ENCODE measurements around the gene USH2A.

Gene USH2A

DNA sequence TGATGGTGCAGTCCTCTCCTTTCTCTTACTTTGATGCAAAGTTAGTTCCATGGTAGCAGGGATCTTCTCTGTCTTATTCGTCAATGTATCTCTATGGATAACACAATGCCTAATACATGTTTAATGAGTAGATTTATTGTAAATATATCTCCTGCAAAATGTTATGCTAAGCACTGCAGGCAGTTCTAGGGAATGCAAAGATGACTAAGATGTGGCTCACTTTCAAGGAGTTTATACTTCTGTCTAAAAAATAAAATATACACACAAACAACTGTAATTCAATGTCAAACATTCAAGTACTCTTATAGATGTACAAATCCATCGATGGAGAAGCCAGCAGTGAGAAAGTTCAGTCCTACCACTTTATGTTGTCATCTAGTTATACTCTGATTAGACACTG is 661.8 kb downstream of the USH2A start:
- no peak for DNase-seq

DNA sequence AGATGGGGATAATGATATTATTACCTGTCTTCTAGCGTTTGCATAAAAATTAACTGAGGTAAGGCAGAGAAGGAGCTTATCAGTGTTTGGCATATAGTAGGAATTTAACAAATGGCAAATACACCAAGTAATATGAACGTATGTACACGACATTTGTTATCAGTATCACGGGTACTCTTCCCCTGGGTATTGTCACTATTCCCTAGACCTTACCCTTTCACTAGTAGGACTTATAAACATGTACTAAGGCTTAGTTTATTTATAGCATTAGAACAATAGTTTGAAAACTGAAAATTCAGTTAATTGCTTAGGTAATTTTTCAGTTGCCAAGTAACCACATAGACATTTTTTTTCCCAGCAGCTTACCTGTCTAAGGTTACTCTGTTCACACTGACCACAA is 669.1 kb downstream of the USH2A start:
- no peak for DNase-seq

DNA sequence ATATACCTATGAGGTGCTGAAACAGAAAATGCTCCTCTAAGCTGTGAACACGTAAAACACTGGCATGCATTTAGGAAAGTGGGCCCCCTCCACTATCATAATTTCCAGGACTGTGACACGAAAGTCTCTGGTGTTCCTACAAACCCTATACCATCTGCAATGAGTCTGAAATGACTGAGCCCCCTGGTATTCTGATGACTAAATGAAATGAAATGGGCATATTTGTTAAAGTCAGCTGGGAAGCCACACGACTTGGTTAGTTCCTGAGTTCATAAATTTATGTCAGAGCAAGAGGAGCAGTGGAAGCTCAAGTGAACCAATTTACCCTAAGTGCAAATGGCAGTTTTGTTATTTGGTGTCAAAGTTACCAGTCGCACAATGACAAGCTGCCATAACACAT is 673.8 kb downstream of the USH2A start:
- no peak for DNase-seq

DNA sequence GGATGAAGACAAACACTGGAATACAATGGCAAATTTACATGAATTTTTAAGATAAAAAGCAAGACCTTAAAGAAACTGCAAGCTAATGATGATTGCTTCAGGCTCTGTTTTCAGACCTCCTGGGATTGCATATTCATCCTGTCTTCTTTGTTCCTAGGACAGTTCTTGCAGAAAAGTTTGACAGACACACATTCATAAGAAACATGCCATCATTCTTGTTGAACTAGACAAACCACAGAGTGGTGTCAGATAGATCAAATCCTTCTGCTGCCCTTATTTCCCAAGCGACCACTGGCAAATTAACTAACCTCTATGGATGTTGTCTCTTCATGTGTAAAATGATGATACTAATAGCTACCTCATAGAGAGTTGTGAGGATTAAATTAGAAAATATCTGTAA is 674.8 kb downstream of the USH2A start:
- DNase-seq: no peak

DNA sequence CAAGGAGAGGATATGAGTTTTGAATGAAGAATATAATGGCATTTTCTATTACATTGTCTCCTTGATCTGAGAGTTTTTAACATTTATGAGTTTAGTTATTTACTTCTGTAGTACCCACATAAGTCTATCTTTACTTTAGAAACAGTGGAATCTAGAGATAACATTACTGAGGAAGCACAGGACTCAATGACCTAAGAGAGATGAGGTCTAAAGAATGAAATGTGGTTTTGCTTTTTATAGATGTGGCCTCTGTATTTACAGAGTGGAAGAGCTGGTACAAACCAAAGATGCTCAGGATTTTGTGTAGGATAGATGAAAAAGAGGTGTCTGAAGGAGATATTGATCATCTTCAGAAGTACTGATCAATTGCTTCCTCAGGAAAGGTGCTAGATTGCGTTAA is 678.8 kb downstream of the USH2A start:
- no peak for DNase-seq

DNA sequence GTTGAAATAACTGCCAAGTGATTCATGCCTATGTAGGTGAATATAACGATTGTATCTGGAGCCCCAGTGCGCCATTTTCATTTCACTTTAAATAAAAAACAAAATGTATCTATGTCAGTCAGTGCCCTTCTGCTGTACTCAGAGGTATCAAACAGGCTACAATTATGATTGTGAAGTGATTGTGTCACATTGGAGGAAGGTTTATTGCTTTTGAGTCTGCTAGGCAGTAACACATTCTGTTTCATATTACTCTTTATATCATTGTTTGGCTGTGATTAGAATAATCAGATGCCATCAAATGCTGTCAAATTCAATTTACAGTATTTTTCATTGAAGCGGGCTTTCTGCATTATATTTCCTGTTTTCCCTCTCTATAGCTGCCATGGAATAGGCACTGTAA is 684.2 kb downstream of the USH2A start:
- DNase-seq: no peak

DNA sequence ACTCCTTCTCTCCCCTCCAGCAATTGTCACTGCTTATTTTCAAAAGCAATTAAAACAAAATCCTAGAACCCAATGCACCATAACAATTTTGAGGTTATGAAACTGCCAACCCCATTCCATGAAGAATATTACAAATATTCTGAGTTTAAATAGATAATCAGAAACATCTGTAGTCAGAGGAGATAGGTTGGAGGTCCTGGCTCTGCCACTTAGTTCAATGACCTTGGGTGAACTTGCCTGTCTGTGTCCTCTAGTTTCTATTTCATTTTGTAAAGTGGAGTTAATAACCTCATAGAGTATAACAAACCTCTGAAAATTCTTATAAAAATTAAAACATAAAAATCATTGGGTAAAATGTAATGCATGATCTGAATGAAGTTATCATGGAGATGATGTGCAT is 691.5 kb downstream of the USH2A start:
- no peak for DNase-seq

DNA sequence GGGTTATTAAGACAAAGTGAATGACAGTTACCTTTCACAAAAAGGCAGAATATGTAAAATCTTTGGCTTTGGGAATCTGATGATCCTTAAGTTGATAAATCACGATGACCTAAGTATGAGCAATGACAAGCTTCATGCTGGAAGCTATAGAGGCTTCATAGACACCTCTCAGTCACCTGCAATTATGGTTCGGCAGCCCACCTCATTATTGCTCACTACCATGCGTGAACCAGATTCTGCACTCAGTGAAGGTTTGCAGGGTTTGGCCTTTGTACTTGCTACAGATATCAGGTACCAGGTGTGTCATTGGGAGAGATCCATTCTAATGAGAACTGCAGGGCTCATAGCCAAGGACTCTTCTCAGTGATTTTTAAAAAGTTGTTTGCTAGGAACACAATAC is 692.6 kb downstream of the USH2A start:
- no peak for DNase-seq

DNA sequence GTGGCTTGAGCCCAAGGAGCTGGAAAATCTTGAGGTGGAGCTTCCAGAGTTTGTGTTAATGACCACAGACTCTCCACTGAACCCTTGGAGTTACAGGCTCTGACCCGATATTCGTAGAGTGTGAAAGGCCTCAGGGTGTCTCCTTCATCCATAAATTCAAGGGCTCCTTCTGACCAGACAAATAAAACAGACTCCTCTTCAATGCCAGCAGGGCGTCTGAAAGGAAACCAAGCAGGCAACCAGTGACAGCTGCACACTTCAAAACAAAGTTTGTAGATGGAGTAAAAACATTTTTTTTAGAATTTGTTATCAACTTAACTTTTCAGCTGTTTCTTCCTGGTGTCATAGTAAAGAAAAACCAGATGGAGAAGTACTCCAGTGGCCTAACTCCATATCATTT is 695.1 kb downstream of the USH2A start:
- no peak for DNase-seq

DNA sequence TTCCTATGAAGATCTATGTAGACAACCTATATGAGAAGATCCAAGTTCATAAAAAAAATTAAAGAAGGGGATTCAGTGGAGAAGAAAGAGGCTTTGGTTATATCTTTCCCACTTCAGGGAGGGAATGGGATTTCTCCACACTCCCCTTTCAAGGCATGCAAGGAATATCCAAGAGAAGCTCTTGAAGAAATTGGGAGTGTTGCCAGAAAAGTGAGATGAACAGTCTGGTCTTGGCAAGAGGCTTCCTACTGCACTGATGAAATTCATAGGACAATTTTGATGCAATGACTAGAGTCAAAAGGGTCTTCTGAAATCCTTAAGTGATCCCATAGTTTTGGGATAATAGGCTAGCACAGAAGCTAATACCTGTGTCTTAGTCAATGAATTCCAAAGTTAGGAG is 703.1 kb downstream of the USH2A start:
- DNase-seq: no peak

DNA sequence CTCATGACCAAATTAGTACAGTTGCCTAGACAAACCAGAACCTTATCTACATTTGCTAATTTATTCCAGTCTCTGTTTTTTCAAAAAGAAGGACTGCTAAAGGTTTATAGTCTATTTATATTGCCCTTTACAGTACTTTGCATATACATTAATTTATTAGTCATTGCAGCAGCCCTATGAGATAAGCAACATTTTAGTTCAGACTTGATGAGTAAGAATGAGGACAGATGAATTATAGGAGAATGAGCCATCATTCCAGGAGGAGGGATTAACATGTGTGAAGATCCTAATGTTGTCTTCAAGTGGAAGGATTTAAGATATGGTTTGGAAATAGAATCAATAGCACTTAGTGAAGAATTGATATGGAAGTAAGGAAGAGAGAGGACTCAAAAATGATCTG is 703.7 kb downstream of the USH2A start:
- DNase-seq: no peak

DNA sequence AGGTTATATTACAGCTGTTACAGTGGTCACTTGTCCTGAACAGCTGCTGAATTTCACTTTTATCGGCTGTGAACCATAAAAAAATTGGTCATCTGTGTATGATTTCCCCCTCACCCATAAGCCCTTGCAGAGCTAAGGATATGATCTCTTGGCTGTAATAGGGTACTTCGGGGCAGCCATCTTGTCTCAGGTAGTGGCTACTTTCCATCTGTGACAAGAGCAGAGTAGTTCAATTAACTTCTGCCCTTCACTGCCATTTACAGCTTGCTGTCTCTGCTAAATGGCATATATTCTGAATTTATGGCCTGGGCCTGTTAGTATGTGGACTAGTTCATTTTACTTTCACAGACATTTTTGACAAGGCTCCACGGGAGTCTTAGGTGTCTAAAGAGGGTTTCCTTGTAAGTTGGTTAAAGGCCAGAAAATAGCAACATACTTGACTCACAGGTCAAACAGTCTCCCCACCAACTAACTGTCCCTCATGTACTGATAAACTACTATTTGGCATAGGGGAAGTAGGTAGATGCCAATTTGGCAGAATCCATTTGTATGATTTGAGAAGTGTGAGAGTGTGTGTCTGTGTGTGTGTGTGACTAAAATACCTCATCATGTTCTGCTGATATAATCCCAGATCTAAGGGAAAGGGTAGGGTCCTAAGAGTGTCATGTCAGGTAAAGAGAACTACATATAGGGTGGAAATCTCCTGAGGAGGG is 704.5 kb downstream of the USH2A start:
- DNase-seq: no peak

DNA sequence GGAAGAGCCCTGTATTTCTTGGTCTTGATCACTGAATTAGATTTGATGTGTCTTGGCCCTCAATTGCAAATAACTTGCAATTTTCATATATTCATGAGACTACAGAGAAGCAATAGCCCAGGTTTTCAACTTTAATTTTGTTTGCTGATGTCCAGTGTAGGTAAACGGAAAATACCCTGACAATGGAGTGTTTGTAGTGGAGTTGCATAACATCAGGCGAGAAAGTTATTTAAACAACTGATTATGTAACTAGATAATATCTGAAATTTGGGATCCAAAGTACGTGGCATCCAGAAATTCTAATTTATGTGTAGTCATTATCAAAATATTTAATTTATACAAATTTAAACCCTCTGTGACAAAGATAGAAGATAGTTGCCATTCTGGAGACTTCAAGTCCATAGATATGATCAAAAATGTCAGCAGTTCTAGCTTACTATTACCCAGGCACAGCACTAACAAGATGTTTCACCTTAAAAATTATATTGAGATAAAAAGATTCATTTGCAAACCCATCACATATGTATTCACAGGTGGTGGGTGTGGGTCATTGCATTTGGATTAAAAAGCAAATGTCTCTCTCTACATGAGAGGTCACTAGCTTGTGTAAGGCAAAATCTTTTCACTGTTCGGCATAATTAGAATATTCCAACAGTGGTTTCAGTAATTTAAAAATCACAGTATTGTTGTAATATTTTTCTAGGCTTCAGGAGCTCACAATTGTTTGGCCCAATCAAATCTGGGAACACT is 705.4 kb downstream of the USH2A start:
- no peak for DNase-seq

DNA sequence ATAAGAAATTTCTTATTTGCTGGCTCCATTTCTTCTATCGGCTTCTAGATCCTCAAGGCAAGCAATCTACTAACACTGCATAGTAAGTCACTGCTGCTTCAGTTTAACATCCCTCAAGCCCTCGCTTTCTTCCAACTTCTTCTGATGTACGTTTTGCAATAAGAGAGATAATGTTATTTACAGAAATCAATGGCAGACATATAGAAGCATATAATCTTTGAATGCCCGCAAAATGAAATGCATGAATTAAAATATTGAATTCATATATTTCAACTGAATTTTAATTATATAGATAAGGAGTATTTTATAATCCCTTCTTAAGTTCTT is 712.4 kb downstream of the USH2A start:
- DNase-seq: no peak

DNA sequence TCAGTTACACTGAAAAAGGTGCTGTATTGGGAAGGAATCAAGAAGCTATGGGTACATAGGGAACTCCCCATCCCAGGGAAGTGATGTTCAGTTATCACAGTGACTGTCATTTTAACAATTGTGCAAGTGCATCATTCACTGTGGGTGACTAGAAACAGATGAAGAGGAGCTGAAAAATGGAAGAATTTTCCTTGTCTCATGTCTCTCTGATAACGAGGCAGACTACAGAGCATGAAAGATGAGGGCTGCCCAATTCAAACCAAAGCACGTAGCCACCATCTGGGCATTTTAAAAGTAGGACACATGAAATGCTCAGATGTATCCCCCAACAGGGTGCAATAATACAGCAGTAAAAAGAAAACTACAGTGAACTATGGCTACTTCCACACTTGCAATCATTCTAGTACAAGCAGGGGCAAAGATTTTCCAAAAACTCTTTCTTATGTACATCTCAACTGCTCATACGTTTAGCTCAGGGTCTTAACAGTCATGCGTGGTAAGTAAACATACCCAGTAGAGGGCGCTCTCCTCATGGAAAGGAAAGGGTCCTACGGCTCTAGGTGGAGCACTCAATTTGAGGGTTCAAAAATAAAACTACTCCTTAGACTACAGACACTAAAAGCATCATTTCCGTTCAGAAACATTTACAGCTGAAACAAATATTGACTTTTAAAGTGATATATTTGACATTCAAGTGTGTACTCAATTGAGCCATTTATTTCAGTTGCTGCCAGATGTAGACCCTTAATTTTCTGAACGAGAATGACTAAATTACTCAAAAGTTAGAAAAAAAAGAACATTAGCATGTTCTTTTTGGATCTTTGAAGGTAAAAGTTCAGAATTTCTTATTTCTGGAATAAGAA is 713.0 kb downstream of the USH2A start:
- no peak for DNase-seq

DNA sequence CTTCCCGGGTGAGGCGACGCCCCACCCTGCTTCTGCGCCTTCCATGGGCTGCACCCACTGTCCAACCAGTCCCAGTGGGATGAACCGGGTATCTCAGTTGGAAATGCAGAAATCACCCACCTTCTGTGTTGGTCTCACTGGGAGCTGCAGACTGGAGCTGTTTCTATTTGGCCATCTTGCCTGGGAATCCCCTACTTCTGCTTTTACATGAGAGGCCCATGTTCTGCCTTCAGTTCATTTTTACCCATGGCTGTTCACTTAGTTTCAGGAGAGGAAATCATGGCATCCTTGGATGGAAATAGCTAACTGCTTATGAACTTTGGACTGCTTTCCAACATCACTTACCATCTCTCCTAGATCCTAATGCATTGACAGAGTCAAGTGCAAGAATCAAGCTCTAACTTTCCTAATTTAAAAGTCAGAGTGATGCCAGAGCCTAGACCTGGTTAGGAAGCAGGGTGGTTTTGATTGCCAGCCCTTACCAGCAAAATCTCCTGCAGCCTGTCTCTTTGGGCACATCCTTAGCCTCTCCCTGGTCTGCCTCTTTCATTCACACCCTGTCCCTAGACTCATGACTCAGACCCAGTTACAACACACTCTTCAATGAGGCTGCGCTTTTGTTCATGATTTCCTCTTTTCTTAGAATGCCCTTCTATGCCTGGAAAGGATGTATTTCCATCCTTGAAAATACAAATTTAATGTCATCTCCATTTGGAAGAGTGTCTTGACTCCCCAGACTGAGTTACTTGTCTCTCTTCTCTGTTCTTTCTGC is 719.0 kb downstream of the USH2A start:
- DNase-seq: no peak

DNA sequence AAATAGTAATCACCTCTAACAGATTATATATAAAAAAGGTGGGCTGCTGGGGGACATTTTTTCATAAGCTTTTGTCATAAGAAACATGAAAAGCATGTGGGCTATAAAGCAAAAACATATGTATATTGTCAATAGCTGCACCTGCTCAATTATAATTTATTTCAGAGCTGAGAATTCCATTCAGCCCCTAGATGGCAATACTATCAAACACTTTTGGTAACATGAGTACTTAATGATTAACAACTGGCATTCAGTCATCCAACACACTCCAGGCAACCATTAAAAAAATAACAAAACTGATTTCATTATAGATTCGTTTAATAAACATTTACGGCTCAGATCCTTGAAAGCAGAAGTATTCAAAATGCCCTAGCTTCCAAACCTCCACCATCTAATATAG is 741.0 kb downstream of the USH2A start:
- no peak for DNase-seq

DNA sequence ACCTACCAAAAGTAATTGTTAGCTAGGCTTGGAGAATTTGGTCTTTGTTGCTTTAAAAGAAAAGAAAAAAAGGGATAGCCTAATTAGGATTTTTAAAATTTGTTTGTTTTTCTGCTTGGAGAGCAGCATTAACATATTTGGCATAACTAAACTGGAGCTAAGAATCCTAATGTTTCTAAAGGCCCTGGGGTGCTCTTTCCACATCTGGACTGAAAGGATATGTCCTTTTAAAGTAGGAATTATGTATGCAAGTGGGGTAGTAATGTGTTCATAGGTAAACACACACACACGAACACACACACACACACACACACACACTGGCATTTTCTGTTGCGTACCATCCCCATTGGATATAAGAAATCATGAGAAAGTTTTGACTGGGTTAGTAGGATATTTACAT is 742.2 kb downstream of the USH2A start:
- no peak for DNase-seq

DNA sequence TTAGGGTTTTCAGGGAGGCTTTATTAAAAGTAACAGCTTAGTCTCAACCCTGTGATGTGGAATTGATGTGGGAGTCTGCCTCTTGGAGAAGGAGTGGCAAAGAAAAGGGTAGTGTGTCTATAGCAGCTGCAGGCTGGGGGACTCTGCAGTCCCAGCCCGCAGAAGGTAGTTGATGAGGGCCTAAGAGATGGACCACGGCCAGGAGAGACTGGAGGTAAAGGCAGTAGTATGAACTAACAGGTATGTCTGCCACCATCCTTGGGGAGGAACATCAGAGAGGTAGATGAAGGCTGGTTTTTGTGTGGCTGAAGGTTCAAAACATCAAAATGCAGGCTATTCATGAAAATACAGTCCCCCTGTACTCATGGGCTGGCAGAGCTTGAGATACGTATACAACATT is 744.0 kb downstream of the USH2A start:
- no peak for DNase-seq

DNA sequence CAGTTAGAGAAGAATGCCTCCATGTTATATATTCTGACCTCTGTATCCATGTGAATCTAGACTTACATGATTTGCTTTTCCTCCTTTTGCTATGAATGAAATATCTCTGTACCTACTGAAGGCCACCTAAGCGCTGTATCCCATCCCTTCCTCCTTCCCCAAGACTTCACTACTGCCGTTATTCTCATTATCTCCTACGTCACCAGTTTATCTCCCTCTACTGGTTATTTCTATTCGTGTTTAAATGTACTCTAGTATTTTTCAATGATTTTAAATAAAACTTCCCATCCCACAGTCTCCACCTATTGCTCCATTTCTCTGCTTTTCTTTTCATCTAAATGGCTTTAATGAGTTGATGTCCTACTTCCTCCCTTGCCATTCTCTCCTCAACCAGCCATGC is 746.1 kb downstream of the USH2A start:
- DNase-seq: no peak

DNA sequence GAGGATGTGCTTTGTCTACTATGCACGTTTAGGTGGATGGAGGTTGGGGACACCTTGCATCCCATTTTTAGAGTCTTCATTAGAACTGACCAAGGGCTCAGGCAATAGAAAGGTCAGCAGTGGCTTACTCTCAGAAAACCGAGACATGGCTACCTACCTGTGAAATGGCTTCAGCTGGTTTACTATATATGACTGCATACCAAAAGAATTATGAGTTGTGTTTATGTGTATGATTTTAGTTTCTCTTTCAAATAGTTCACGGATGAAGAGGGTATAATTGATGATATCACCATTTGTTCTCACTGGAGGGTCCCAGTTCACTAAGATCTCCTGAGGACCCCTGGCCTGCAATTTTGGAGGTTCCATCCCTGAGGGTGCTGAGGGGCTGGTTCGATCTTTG is 749.3 kb downstream of the USH2A start:
- no peak for DNase-seq

DNA sequence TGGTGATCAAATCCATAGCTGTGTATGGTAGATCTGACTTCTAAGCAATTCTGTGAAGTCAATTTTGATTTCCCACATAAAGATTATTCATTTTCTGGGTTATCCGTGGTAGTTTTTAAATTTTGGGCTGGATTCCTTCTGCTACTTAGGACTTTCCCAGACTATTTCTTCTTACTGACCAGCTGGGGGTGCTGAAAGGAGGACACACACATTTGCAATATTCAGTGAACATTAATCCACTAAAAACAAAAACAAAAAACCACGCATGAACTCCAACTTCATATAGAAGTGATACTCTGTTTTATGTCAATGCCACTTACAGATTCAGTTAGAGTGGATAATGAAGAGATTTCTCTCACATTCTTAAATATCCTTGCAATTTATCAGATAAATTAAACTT is 750.8 kb downstream of the USH2A start:
- DNase-seq: no peak

DNA sequence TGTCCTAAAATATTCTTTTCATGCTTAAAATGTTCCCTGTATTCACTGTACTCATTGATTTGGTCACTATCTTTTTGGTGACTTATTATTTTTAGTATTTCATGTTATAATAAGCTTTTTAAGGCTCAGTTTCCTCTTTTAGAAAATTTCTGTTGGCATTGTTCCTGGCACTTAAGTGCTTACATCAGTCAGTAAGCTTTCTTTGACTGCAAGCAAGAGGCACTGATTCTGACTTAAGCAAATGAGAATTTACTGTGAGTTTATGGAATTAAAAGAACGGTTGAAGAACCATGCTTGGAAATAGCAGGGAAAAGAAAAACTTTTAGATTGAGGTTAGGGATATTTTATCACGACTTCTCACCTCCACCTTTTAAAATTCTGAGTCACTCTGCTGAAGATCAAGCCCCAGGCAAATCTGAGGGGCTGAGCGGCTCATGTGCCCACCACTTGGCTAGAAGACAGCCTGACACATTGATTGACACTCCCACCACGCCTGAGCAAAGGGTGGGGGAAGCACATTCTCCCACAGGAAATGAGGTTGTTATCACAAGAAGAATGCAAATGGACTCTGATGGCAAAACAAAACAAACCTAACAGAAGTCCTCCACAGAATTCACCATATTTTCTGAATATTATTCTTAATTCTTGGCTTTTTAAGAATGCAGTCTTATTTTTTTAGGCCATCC is 753.3 kb downstream of the USH2A start:
- no peak for DNase-seq
